Thoracic aorta (tissue), 2 donors: ENCODE measurements around the gene THAP5. TPM values are rescaled to one million over a fixed set of nuclear protein-coding genes. Genes with fewer than 3 reads are reported as not detected.

Source experiments
- ATAC-seq: fragments of 150-250 bp; one replicate; pipeline ENCODE4 v1.8.0; 2017; ENCODE audit warnings: low read depth; ENCODE audit not compliant: insufficient number of reproducible peaks, low FRiP score
- DNase-seq: peaks from one replicate; pipeline ENCODE4 v3.0.0-alpha.2; 2020; ENCODE audit warnings: low spot score
- H3K27ac ChIP-seq, 2 donors: fragments of 200-600 bp; sonication (generic); 1 replicate in 1 of 2; 2 replicates in 1 of 2; pipeline ENCODE4 v1.5.1; 2016; ENCODE audit warnings: mild to moderate bottlenecking in 2 of 2, moderate library complexity in 2 of 2
- H3K27me3 ChIP-seq: fragments of 200-600 bp; sonication (generic); replicated peaks from 2 replicates; pipeline ENCODE4 v1.6.0; 2016; ENCODE audit warnings: mild to moderate bottlenecking; ENCODE audit not compliant: insufficient read depth
- H3K36me3 ChIP-seq: fragments of 200-600 bp; sonication (generic); one replicate; pipeline ENCODE4 v1.5.1; 2016
- H3K4me1 ChIP-seq, 2 donors: fragments of 200-600 bp; sonication (generic); 1 replicate in 1 of 2; 2 replicates in 1 of 2; pipeline versions ENCODE4 v1.5.1 to v1.6.0; 2016; ENCODE audit warnings: low read depth in 2 of 2, mild to moderate bottlenecking in 1 of 2; ENCODE audit not compliant: control insufficient read depth in 1 of 2
- H3K4me3 ChIP-seq: fragments of 200-600 bp; sonication (generic); 2 replicates; pipeline ENCODE4 v1.5.1; 2016; ENCODE audit warnings: mild to moderate bottlenecking
- H3K9me3 ChIP-seq: fragments of 200-600 bp; sonication (generic); 2 replicates; pipeline ENCODE4 v1.5.1; 2016
- total RNA-seq, 2 donors: library from RNA; depleted of rRNA; stranded (reverse); fragments of >200 nt; gene quantifications; one replicate each; pipeline versions ENCODE4 v1.1.0 to v1.2.3, GENCODE V29; 2016
- TF ChIP-seq, protein P1 (sequence below): fragments of 200-600 bp; sonication (generic); IDR thresholded peaks from one replicate; pipeline ENCODE4 v1.5.1; 2019; ENCODE audit warnings: antibody characterized with exemption

Gene THAP5
- total RNA-seq, 2 donors from 2014 or later = 17.7 to 40.8 TPM

DNA sequence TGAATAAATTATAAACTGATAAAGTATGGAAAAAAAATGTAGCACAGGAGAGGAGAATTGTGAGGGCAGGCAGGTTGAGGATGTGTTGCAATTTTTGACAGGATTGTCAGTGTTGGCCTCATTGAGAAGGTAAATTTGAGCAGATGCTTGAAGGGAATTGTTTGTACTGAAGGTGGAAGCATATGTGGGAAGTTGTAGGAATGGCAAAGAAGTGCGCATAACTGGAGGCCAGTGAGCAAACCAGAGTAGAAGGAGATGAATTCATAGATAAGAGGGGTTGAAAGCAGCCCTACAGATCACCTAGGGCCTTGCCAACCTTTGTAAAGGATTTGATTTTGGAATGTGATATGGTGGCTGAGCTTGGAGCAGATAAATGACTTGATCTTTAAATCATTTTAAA, 6.6 kb upstream of the THAP5 start:
- H3K27ac ChIP-seq = no peak overlapping the region
- no peak for ATAC-seq

GRCh38 chr7:108575156-108575555, 5.7 kb upstream of the THAP5 start:
- Histone ChIP-seq H3K27ac (no peak overlapping the region), H3K36me3 (peaks cover 10% of the 10 kb centered on the region), H3K4me3 (no peak overlapping the region), H3K4me1 (peaks cover 13 to 14% of the 10 kb centered on the region in 2 donors), H3K9me3 (no peaks in the 10 kb centered on the region), H3K27me3 (no peaks in the 10 kb centered on the region)
- DNase-seq (no peak), ATAC-seq (no peak)
- TF ChIP-seq, protein P1, sequence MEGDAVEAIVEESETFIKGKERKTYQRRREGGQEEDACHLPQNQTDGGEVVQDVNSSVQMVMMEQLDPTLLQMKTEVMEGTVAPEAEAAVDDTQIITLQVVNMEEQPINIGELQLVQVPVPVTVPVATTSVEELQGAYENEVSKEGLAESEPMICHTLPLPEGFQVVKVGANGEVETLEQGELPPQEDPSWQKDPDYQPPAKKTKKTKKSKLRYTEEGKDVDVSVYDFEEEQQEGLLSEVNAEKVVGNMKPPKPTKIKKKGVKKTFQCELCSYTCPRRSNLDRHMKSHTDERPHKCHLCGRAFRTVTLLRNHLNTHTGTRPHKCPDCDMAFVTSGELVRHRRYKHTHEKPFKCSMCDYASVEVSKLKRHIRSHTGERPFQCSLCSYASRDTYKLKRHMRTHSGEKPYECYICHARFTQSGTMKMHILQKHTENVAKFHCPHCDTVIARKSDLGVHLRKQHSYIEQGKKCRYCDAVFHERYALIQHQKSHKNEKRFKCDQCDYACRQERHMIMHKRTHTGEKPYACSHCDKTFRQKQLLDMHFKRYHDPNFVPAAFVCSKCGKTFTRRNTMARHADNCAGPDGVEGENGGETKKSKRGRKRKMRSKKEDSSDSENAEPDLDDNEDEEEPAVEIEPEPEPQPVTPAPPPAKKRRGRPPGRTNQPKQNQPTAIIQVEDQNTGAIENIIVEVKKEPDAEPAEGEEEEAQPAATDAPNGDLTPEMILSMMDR = no peak

More for the DNA sequence above, 6.6 kb upstream of the THAP5 start:
- Histone ChIP-seq H3K36me3 (peaks cover 10% of the 10 kb centered on the region), H3K4me3 (no peak overlapping the region), H3K4me1 (peaks cover 8 to 9% of the 10 kb centered on the region in 2 donors), H3K27me3 (no peaks in the 10 kb centered on the region), H3K9me3 (no peaks in the 10 kb centered on the region)
- TF ChIP-seq, protein P1 = no peak
- DNase-seq = no peak

GRCh38 chr7:108572480-108572879, 3.0 kb upstream of the THAP5 start:
- TF ChIP-seq, protein P1 = no peak
- DNase-seq (no peak), ATAC-seq (no peak)
- no peak overlapping the region for H3K27ac ChIP-seq
- no peak overlapping the region for H3K4me3 ChIP-seq
- no peaks in the 10 kb centered on the region for H3K27me3 ChIP-seq
- H3K9me3 ChIP-seq = no peaks in the 10 kb centered on the region
- H3K36me3 ChIP-seq = no peaks in the 10 kb centered on the region
- peaks cover 22 to 26% of the 10 kb centered on the region in 2 donors for H3K4me1 ChIP-seq

GRCh38 chr7:108570146-108570755, 745 bp upstream of the THAP5 start:
- Histone ChIP-seq H3K36me3 (peaks cover 8% of the 10 kb centered on the region), H3K9me3 (no peaks in the 10 kb centered on the region), H3K4me1 (peaks cover 22 to 26% of the 10 kb centered on the region in 2 donors), H3K27me3 (no peaks in the 10 kb centered on the region), H3K4me3 (peak overlapping the region; percentile 94), H3K27ac (peak overlapping the region; percentile 94 to 98)
- TF ChIP-seq, protein P1 = no peak
- ATAC-seq = no peak
- DNase-seq = peak; percentile 11

DNA sequence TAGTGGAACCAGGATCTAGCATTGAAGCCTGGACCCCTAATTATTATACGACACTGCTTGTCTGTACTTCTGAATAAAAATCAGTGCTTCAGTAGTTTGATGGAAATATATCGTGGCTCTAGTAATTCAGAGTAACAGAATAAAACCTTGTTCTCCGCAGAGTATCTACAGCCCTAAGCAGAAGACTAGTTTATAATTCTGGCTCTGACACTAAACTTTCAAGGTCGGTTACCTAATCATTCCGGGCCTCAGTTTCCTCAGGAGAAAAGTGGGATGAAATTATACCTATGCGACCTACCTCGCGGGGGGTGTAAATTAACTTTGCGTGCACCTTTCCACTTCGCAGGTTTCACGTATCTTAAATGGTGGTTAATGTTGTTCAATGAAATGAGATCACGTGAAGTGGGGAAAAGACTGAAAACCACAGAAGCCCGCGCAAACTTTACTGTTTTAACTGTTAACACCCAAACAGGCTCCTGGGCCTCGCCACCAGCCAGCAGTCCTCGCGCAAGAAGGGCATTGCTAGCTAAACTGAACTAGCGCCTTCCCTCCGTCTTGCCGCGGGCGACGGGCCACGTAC, 615 bp downstream of the THAP5 start:
- ATAC-seq = no peak

More for the DNA sequence above, 615 bp downstream of the THAP5 start:
- peaks cover 22 to 26% of the 10 kb centered on the region in 2 donors for H3K4me1 ChIP-seq
- peak overlapping the region; percentile 94 to 98 for H3K27ac ChIP-seq
- H3K4me3 ChIP-seq = peak overlapping the region; percentile 94
- H3K27me3 ChIP-seq = no peaks in the 10 kb centered on the region
- TF ChIP-seq, protein P1 = no peak
- DNase-seq = no peak
- H3K9me3 ChIP-seq = no peaks in the 10 kb centered on the region
- peaks cover 9% of the 10 kb centered on the region for H3K36me3 ChIP-seq
